Measurements from ENCODE around the gene OTX2. TPM values are rescaled to one million over a fixed set of nuclear protein-coding genes. Genes with fewer than 3 reads are reported as not detected.

OTX2 gene
- total RNA-seq, 4 donors from 2014 or later: not detected

DNA sequence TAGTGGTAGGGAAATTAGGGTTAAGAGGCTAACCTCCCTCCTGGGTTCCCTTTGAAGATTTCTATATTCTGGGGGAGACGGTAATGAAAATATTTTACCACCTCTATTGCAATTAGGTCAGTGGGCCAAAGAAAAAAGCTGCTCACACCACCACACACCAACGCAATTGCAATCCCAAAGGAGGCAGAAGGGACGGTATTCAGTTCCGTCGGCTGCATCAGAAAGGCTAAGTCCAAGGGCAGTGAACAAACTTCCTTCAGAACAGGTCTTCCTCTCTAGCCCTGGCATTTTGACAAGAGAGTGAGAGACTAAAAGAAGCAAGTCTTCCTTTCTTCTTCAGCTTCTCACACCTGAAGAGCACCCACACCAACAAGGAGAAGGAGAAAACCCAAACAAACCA lies 51.2 kb downstream of the OTX2 start:
- Histone ChIP-seq H3K36me3 (no peaks in the 10 kb centered on the region), H3K9me3 (no peaks in the 10 kb centered on the region), H3K27me3 (no peaks in the 10 kb centered on the region), H3K4me1 (no peaks in the 10 kb centered on the region), H3K27ac (no peak overlapping the region), H3K4me3 (no peak overlapping the region)
- DNase-seq (ENCODE audit: low spot score in 2 of 2): no peak
- TF ChIP-seq, protein P1, sequence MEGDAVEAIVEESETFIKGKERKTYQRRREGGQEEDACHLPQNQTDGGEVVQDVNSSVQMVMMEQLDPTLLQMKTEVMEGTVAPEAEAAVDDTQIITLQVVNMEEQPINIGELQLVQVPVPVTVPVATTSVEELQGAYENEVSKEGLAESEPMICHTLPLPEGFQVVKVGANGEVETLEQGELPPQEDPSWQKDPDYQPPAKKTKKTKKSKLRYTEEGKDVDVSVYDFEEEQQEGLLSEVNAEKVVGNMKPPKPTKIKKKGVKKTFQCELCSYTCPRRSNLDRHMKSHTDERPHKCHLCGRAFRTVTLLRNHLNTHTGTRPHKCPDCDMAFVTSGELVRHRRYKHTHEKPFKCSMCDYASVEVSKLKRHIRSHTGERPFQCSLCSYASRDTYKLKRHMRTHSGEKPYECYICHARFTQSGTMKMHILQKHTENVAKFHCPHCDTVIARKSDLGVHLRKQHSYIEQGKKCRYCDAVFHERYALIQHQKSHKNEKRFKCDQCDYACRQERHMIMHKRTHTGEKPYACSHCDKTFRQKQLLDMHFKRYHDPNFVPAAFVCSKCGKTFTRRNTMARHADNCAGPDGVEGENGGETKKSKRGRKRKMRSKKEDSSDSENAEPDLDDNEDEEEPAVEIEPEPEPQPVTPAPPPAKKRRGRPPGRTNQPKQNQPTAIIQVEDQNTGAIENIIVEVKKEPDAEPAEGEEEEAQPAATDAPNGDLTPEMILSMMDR (IDR thresholded peaks at IDR 0.05): no peak
- TF ChIP-seq EP300 (IDR thresholded peaks at IDR 0.05) (no peak), POLR2A (IDR thresholded peaks at IDR 0.05) (no peak), POLR2AphosphoS5 (IDR thresholded peaks at IDR 0.05) (no peak)
- WGBS: 69% methylated on average over 5 of the region's 5 CpGs

DNA sequence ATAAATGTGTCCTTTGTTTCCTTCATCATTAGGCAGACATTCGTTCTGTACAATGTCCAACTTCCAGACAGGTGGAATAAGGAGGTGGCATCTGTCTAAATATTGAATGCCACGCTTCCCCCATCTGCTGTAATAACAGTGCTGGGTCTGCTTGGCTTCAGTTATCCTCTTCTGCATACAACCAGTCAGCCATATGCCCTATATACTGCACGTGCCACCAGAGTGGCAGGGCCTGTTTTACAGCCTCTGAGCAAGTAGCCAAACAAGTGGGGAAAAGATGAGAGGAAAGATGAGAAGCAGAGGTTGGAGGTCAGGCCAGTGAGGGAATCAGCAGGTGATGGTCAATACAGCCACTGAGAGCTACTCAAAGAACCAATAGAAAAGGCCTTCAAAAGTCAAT lies 55.4 kb downstream of the OTX2 start:
- Histone ChIP-seq H3K4me1 (no peaks in the 10 kb centered on the region), H3K36me3 (no peaks in the 10 kb centered on the region), H3K4me3 (no peak overlapping the region), H3K9me3 (no peaks in the 10 kb centered on the region), H3K27ac (no peak overlapping the region), H3K27me3 (peaks cover 4% of the 10 kb centered on the region)
- 64% methylated on average over 3 of the region's 3 CpGs for WGBS
- no peak for DNase-seq (ENCODE audit: low spot score in 2 of 2)
- TF ChIP-seq EP300 (IDR thresholded peaks at IDR 0.05) (no peak), POLR2AphosphoS5 (IDR thresholded peaks at IDR 0.05) (no peak), POLR2A (IDR thresholded peaks at IDR 0.05) (no peak)
- TF ChIP-seq, protein P1 (IDR thresholded peaks at IDR 0.05): no peak

GRCh38 chr14:56753396-56753795 lies 56.9 kb downstream of the OTX2 start:
- H3K4me1 ChIP-seq: no peaks in the 10 kb centered on the region
- DNase-seq (ENCODE audit: low spot score in 2 of 2): no peak
- TF ChIP-seq POLR2A (IDR thresholded peaks at IDR 0.05) (no peak), POLR2AphosphoS5 (IDR thresholded peaks at IDR 0.05) (no peak), EP300 (IDR thresholded peaks at IDR 0.05) (no peak)
- TF ChIP-seq, protein P1 (IDR thresholded peaks at IDR 0.05): no peak
- no peaks in the 10 kb centered on the region for H3K36me3 ChIP-seq
- no peak overlapping the region for H3K27ac ChIP-seq
- 80% methylated on average over 3 of the region's 3 CpGs for WGBS
- H3K4me3 ChIP-seq: no peak overlapping the region
- H3K9me3 ChIP-seq: no peaks in the 10 kb centered on the region
- peaks cover 4% of the 10 kb centered on the region for H3K27me3 ChIP-seq

- no peak for DNase-seq (ENCODE audit: low spot score in 2 of 2)
- Histone ChIP-seq H3K9me3 (no peaks in the 10 kb centered on the region), H3K27ac (no peak overlapping the region), H3K4me3 (no peak overlapping the region), H3K4me1 (no peaks in the 10 kb centered on the region), H3K27me3 (peaks cover 4% of the 10 kb centered on the region), H3K36me3 (no peaks in the 10 kb centered on the region)
- TF ChIP-seq POLR2AphosphoS5 (IDR thresholded peaks at IDR 0.05) (no peak), EP300 (IDR thresholded peaks at IDR 0.05) (no peak), POLR2A (IDR thresholded peaks at IDR 0.05) (no peak)
- TF ChIP-seq, protein P1 (IDR thresholded peaks at IDR 0.05): no peak
- WGBS: 81% methylated on average over 7 of the region's 7 CpGs
These were observed 57.9 kb downstream of the OTX2 start for GRCh38 chr14:56752428-56752827.

GRCh38 chr14:56751471-56751870 lies 58.8 kb downstream of the OTX2 start:
- DNase-seq (ENCODE audit: low spot score in 2 of 2): no peak
- Histone ChIP-seq H3K4me1 (no peaks in the 10 kb centered on the region), H3K27me3 (peaks cover 4% of the 10 kb centered on the region), H3K9me3 (no peaks in the 10 kb centered on the region), H3K4me3 (no peak overlapping the region), H3K36me3 (no peaks in the 10 kb centered on the region), H3K27ac (no peak overlapping the region)
- TF ChIP-seq POLR2AphosphoS5 (IDR thresholded peaks at IDR 0.05) (no peak), EP300 (IDR thresholded peaks at IDR 0.05) (no peak)
- 58% methylated on average over 2 of the region's 2 CpGs for WGBS

Other genes starting within 250 kb of the OTX2 start
- gene TMEM260, start 230.7 kb downstream of the OTX2 start, total RNA-seq: 10 to 100 TPM; 15.4 to 34.1 (median 19.5) TPM

All from suprapubic skin (tissue), 4 donors.